Measurements from ENCODE around the gene MMP17.
"Not testable (repeated sequence)": the region's sequence is repeated elsewhere in the genome, so short reads cannot be mapped to it uniquely, and the experiment has no call there.

Gene MMP17

DNA sequence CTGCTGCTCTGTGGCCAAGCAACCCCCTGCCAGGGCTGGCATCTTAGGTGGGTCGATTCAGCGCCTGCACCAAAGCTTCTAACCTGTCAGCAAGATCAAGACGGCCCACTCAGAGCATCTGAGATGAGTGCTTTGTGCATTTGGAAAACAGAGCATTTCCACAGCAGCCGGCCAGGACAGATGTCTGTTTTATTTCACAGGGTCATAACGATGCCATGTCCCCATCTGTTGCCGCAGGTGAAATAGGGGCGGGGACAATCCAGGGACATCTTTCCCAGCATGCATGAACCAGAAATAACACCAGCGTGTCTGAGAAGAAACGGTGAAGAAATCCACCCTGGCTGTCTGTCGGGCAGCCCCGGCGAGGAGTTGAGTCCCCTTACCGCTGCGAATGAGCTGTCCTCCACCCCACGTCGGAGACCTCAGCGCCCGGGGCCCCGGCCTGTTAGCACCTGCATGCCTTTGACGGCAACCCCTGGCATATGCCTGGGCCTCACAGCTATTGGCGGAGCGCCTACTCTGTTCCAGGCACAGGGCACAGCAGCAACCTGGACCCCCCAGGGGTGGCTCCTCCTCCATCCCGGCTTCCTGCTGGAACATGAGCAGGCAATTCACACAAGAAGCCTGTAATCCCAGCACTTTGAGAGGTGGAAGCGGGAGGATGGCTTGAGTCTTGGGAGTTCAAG is 35.7 kb downstream of the MMP17 start:
- no peak for DNase-seq (ENCODE audit: low read depth in 2 of 2)

DNA sequence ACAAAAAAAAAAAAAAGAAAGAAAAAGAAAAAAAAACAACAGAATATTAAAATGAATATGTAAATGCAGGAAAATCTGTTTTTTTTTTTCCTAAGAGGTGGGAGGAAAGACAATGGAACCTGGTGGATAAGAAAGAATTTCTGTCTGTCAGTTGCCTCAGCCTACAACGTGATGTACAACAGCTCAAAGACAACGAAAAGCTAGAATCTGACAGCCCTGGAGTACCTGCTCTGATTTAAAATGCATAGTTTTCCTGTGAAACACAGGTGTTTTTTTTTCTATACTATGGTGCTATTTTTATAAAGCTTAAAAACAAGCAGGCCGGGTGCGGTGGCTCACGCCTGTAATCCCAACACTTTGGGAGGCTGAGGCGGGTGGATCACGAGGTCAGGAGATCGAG is 36.3 kb downstream of the MMP17 start:
- no peak for DNase-seq (ENCODE audit: low read depth in 2 of 2)

DNA sequence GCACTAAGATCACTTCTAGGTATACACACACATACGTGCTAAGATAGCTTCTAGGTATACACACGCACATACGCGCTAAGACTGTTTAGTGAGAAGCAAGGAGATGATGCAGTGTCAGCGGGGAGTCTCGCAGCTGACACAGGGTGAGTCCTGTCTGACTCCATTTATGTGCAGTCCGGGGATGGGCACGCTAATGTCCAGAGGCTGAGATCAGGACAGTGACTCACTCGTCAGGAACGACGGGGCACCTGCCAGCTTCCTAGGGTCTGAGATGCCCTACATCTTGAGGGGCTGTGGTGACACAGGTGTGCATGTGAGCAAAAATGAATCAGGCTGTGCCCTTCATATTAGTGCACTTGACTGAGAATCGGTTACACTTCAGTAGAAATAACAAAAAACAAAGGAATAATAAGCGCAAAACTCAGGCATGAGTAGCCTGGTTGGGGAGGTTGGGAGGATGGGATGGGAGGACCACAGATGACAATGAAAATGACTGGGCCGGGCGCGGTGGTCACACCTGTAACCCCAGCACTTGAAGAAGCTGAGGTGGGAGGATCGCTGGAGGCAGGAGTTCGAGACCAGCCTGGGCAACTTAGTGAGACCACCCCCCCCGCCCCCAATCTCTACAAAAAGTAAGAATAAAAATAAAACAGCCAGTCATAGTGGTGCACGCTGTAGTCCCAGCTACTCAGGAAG is 37.1 kb downstream of the MMP17 start:
- DNase-seq (ENCODE audit: low read depth in 2 of 2) = no peak

DNA sequence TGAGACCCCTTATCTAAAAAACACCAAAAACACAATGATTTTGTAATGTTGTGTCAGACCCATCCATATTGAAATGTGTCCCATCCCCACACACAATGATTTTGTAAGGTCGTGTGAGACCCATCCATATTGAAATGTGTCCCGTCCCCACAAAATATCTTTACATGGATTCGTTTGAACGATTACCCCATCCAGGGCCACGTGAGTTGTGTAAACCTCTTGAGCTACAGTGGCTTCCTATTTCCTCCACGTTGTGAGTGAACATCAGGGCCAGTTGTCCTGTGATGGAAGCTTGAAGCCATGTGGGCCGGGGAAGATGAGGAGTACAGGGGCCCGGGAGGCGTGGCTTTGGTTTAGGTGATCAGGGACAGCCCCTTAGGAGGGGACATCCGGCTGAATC is 39.3 kb downstream of the MMP17 start:
- DNase-seq (ENCODE audit: low read depth in 2 of 2) = no peak

DNA sequence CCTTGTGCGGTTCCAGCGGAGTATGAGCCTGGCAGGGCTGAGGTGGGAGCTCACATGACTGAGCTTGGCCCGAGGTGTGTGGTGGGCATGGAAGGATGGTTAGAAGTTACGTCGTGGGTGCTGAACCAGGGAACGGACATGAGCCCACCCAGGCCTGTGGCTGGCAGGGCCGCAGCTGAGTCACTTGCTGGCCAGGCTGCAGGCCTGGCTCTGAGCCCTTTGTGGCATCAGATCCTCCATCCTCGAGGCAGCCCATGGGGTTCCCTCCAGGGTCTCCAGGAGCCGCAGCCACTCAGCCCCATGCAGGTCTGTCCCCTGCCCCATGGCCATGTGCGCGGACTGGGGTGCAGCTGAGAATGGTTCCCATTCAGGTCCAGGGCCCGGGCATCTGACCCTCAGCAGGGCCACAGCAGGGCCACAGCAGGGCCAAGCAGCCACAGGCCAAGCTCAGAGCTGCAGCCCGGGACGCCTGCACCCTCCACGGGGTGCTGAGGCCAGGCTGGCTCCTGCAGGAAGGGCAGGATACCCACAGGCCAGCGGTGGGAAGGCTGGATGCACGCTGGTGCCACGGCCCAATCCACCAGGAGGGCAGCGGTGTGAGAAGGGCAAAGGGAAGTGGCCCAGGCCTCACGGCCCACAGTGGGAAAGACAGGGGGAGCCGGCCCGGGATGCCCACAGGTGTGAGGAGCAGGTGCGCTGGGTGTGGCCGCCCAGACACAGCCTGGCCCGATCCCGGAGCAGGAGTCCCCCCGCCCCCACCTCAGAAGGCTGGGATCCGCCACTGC is 39.9 kb downstream of the MMP17 start:
- DNase-seq (ENCODE audit: low read depth in 2 of 2) = no peak

DNA sequence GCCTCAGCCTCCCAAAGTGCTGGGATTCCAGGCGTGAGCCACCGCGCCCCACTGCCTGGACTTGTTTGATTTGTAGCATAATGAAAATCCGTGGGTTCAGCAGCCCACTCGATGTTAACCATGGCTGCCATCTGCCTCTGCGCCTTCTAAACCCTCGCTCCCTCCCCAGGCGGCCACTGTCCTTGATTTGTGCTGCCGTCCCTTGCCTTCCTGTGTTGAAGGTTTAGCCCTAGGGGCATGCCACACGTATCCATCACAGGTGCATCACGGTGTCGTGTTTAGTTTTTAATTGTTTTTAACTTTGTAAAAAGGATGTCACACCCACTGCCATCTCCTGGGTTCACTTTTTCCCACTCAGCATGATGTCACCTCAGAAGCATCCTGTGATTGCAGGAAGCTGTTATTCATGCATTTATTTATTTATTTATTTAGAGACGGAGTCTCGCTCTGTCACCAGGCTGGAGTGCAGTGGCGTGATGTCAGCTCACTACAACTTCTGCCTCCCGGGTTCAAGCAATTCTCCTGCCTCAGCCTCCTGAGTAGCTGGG is 41.8 kb downstream of the MMP17 start:
- DNase-seq (ENCODE audit: low read depth in 2 of 2) = no peak

DNA sequence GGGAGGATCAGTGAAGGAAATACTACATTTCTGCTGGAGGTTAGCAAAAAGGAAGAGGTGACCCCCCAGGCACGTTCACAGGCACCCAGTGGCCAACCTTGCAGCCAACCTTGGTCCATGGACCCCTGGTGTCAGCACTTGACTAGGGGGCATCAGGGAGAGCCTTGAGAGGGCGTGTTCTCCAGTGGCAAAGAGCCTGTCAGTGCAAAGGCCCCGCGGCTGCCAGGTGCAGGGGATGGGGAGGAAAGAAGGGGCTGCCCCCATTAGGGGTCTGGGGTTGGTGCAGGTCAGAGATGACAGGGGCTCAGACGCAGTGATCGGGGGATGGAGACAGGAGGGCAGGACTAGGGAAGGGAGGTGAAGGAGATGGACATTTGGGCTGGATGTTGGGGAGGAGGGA is 43.5 kb downstream of the MMP17 start:
- DNase-seq (ENCODE audit: low read depth in 2 of 2) = no peak

DNA sequence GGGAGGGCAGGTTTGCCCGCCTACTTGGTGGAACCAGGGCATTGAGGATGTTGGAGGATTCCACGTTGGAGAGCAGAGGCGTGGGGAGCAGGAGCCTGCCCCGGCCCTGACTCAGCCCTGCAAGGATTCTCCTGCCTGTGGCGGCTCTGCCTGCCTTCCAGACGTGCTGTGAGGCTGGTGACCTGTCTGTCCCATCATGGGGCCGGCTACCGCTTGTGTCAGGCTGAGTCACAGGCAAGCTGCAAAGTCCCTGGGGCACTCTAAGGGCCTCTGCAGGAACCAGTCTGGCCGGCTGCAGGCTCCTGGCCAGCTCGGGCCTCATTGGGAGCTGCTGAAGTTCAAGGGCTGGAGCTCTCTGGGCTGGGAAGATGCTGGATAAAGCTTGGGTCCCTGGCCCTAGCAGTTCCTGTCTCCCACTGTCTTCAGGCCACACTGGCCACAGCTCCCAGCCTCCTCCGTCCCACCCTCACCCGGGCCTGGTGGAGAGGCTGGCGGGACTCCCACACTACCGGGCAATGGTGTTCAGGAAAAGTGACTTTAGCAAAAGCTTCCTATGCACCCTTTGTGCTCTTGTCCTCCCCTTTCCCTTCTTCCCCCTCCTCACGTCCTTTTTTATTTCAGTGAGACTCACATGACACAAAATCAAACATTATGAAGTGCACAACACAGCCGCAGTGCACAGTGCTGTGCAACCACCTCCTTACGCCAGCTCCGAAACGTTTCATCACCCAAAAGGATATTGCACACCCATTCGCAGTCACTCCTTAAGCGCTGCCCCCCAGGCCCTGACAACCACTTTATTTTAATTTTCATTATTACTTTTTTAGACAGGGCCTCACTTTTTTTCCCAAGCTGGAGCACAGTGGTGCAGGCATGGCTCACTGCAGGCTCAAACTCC is 44.2 kb downstream of the MMP17 start:
- no peak for DNase-seq (ENCODE audit: low read depth in 2 of 2)

DNA sequence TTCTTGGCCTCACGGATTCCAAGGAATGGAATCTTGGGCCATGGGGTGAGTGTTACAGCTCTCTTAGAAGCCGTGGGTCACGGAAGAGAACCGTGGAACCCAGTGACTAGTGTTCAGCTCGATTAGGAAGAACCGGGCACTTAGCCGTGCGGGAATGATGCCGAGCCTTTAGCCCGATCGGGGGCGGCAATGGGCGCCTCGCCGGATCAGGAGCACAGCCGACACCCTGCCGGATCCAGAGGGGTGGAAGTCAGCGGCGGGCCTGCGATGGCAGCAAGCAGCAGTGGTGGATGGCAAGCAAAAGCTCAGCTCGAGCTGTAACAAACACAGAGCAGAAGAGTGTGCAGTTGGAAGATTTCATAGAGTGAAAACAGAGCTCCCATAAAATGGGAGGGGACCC is 45.1 kb downstream of the MMP17 start:
- DNase-seq (ENCODE audit: low read depth in 2 of 2) = no peak

DNA sequence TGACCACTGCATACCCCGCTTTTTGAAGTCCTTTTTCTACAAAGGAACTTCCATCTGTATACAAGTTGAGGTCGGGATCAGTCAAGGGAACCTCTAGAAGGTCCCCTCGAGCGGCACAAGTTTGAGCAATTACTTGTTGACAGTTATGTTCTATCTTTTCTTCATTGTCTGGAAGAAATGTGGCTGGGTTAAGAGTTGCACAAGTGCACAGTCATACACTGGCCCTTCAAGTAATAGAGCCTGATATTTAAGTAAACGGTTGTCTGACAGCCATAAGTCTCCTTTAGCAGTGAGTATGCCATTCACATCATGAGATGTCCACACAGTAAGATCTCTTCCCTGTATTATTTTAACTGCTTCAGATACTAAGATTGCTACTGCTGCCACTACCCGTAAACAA is 46.8 kb downstream of the MMP17 start:
- DNase-seq (ENCODE audit: low read depth in 2 of 2) = not testable (repeated sequence)

DNA sequence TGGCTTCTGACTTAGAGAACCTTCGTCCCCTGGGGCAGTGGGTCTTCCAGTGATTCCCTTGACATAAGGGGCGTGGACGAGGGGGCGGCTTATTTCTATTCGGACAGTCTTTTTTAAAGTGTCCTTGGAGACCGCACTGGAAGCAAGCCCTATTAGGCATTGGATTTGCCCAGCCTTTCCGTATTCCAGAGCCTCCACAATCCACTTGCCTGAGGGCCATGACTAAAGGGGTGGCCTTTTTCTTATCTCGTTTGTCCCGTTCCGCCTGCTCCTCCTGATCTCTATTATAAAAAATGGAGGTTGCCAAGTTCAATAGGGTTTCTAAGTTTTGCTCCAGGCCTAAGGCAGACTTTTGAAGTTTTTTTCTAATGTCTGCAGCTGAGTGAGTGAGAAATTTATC is 49.0 kb downstream of the MMP17 start:
- DNase-seq (ENCODE audit: low read depth in 2 of 2) = not testable (repeated sequence)

DNA sequence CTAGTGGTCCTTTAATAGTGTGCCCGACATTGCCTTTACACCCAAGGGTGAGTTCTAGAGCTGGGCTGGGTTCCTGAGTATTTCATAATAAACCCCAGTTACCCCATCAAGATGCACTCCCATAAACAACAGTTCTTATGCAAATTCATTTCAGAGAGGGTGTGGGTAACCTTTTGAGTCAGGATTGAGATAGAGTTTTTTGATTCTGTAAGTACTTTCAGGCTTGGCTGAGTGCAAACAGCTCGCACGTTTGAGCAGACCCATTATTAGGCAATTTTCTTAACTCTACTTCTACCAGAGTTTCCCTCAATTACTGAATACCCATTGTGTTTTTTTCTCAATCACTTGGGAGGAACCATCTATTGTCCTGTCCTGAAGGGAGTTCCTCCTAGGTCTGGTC is 50.2 kb downstream of the MMP17 start:
- DNase-seq (ENCODE audit: low read depth in 2 of 2) = not testable (repeated sequence)

DNA sequence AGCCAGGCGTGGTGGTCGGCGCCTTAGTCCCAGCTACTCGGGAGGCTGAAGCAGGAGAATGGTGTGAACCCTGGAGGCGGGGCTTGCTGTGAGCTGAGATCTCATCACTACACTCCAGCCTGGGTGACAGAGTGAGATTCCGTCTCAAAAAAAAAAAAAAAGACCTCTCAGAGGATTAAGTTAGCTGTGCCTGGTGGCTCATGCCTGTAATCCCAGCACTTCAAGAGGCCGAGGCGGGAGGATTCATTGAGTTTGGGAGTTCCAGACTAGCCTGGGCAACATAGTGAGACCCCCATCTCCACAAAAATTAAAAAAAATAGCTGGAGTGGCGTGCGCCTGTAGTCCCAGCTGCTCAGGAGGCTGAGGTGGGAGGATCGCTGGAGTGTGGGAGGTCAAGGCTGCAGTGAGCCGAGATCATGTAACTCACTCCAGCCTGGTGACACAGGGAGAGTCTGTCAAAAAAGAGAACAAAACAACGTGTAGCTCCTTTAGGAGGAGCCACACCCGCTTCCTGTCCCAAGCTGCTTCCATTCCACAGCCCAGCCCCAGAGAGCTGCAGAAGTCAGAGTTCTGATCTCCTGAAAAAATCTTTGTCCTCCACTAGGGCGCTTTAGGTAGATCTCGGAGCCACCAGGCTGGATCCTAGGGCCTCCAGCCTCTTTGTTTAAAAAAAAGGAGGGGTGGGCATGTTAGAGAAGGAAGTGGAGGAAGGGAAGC is 54.8 kb downstream of the MMP17 start:
- DNase-seq (ENCODE audit: low read depth in 2 of 2) = no peak

DNA sequence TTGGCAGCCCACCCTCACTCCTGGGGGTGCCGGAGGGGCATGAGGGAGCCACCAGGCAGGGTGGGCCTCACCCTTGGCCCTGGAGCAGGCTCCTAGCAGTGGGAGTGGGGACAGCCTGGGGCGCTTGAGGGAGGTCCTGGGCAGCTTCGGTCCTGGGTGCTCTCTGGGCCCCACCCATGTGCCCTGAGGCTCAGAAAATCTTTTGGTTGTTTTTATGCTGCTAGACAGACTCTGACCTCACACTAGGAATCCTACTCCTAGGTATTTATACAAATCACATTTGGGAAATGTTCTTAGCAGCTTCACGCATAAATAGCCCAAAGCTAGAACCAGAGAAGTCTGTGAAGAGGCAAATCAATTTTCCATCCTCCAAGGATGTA is 55.3 kb downstream of the MMP17 start:
- no peak for DNase-seq (ENCODE audit: low read depth in 2 of 2)

DNA sequence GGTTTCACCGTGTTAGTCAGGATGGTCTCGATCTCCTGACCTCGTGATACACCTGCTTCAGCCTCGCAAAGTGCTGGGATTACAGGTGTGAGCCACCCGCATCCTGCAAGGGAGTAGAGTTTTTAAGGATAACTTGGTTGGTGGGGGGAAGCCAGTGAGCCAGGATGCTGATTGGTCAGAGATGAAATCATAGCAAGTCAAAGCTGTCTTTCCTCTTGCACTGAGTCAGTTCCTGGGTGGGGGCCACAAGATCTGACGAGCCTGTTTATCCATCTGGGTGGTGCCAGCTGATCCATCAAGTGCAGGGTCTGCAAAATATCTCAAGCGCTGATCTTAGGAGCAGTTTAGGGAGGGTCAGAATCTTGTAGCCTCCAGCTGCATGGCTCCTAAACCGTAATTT is 56.9 kb downstream of the MMP17 start:
- DNase-seq (ENCODE audit: low read depth in 2 of 2) = not testable (repeated sequence)

DNA sequence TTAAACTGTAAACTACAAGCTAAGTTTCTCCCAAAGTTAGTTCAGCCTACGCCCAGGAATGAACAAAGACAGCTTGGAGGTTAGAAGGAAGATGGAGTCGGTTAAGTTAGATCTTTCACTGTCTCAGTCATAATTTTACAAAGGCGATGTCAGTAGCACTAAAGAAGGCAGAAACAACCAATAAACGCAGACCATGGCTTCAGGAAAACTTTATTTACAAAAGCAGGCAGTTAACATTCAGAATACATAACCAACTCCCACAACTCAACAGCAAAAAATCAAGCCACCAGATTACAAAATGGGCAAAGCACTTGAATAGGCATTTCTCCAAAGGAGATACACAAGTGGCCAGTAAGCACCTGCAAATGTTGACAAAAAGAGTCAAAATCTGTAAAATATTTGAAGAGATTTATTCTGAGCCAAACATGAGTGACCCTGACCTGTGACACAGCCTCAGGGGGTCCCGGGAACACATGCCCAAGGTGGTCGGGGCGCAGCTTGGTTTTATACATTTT is 57.4 kb downstream of the MMP17 start:
- DNase-seq (ENCODE audit: low read depth in 2 of 2) = no peak

DNA sequence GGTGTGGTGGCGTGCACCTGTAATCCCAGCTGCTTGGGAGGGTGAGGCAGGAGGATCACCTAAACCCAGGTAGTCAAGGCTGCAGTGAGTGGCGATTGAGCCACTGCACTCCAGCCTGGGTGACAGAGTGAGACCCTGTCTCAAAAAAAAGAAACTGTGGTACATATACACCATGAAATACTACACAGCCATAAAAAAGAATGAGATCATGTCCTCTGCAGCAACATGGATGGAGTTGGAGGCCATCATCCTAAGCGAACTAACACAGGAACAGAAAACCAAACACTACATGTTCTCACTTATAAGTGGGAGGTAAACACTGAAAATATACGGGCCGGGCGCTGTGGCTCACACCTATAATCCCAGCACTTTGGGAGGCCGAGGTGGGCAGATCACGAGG is 63.5 kb downstream of the MMP17 start:
- DNase-seq (ENCODE audit: low read depth in 2 of 2) = not testable (repeated sequence)

DNA sequence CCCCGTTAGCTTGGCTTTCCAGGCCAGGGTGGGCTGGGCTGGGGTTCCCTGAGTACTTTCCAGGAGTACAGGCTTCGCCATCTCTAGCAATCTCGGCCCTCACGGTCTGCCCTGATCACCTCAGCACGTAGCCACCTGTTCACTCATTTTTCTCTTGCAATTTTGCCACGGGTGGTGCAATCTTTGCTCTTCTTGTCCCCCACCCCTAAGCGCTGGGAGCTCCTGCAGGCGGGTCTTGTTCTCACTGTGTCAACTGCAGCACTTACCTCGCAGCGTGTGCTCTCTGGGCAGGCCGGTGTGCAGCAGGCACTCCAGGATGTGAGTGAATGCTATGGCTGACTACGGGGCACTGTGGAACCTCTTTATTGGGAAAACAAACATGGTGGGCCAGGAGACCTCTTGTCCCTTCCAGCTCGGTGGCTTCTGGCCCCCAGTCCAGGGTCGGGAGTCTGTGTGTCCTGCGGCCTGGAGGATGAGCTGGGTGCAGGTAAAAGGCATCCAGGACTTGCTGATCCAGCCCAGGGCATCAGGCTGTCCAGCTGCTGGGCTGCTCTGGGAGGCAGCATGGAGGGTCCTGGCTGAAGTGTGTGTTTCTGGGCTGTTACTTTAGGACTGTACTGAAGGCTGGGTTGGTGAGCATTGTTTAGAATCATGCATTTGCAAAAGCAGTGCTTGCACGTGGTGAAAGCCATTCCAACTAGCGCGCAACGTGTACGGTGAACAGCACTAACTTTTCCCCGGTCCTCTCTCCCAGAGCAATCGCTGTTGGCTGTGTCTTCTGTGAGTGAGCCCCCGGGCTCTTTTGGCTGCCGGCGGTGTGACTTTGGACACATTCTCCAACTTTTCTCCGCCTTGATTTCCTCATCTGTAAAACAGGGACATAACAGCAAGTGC is 64.8 kb downstream of the MMP17 start:
- no peak for DNase-seq (ENCODE audit: low read depth in 2 of 2)

DNA sequence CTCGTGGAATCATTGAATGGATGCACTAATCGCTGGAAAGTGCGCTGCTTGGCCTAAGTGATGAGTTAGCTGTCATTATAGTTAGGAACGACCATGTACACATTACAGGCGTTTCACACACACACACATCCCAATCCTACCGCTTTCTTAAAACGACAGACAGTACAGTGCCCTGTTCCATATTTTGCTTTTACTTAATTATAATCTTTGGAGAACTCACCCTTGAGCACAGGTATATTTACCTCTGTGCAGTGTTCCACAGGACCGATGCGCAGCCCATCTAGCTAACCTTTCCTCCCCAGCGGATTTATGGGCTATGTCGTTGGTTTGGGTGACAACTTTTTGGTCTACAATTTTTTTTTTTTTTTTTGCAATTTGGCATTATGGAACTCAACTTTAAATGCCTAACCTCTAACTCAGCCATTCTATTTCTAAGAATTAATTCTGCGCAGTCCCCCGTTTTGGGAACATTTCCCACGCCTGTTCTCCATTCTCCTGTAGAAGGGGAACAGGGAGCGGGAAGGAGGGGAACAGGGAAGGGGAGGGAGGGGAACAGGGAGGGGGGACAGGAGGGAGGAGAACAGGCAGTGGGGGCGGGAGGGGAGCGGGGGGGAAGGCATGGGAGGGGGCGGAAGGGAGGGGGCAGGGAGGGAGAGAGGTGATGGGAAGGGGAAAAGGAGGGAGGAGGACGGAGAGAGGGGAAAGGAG is 65.6 kb downstream of the MMP17 start:
- no peak for DNase-seq (ENCODE audit: low read depth in 2 of 2)

All from fibroblast of skin of left biceps (primary cell).